SU-DHL-6 (cell line): ENCODE results near the gene CDKAL1.

ENCODE experiments used
- CTCF ChIP-seq: fragments of 200-600 bp; sonication (generic); IDR thresholded peaks from one replicate; pipeline ENCODE4 v1.5.1; 2017; ENCODE audit warnings: antibody characterized with exemption, mild to moderate bottlenecking, low read length, moderate library complexity; ENCODE audit not compliant: insufficient read depth, poor library complexity, severe bottlenecking
- EZH2phosphoT487 ChIP-seq: fragments of 200-600 bp; sonication (generic), shearing (Covaris generic); conservative IDR thresholded peaks from 2 replicates; pipeline ENCODE4 v1.6.1; 2018; ENCODE audit warnings: mild to moderate bottlenecking, antibody characterized with exemption, low read length, moderate library complexity, mixed read lengths

- TF ChIP-seq CTCF (no peak), EZH2phosphoT487 (no peak)
These were observed 241.7 kb downstream of the CDKAL1 start for GRCh38 chr6:20775981-20776380.
